HG02642 (cell line): ENCODE results near the gene AQP3.

Source experiments
- ATAC-seq: cut with Tn5 transposase; IDR thresholded peaks from one replicate; pipeline ENCODE4 v1.9.1; 2021; ENCODE audit warnings: mild to moderate bottlenecking; ENCODE audit not compliant: unreplicated experiment, poor library complexity

Gene AQP3

GRCh38 chr9:33445389-33446239, 1.8 kb downstream of the AQP3 start:
- ATAC-seq: no peak

GRCh38 chr9:33443464-33444154, 3.8 kb downstream of the AQP3 start:
- no peak for ATAC-seq

GRCh38 chr9:33443047-33443446, 4.3 kb downstream of the AQP3 start:
- ATAC-seq: no peak

GRCh38 chr9:33442125-33442524, 5.3 kb downstream of the AQP3 start:
- no peak for ATAC-seq

- no peak for ATAC-seq
Measured at GRCh38 chr9:33440609-33441008, 6.8 kb downstream of the AQP3 start.

GRCh38 chr9:33440204-33440603, 7.2 kb downstream of the AQP3 start:
- no peak for ATAC-seq

- no peak for ATAC-seq
Measured at GRCh38 chr9:33439731-33440130, 7.7 kb downstream of the AQP3 start.

GRCh38 chr9:33438926-33439680, 8.3 kb downstream of the AQP3 start:
- no peak for ATAC-seq

- ATAC-seq: no peak
Measured at GRCh38 chr9:33437898-33438297, 9.5 kb downstream of the AQP3 start.

GRCh38 chr9:33437205-33437604, 10.2 kb downstream of the AQP3 start:
- no peak for ATAC-seq

GRCh38 chr9:33436445-33436844, 10.9 kb downstream of the AQP3 start:
- no peak for ATAC-seq

- no peak for ATAC-seq
Measured at GRCh38 chr9:33435821-33436277, 11.5 kb downstream of the AQP3 start.

GRCh38 chr9:33434317-33435105, 12.9 kb downstream of the AQP3 start:
- ATAC-seq: no peak

- ATAC-seq: no peak
Measured at GRCh38 chr9:33433871-33434270, 13.5 kb downstream of the AQP3 start.

- ATAC-seq: no peak
Measured at GRCh38 chr9:33431420-33431819, 16.0 kb downstream of the AQP3 start.

- ATAC-seq: no peak
Measured at GRCh38 chr9:33430942-33431341, 16.5 kb downstream of the AQP3 start.

- ATAC-seq: no peak
Measured at GRCh38 chr9:33429256-33429985, 18.0 kb downstream of the AQP3 start.

GRCh38 chr9:33426843-33427293, 20.5 kb downstream of the AQP3 start:
- ATAC-seq: no peak

- no peak for ATAC-seq
Measured at GRCh38 chr9:33425128-33425533, 22.3 kb downstream of the AQP3 start.
